Measurements from ENCODE around the gene AP1G1. TPM values are rescaled to one million over a fixed set of nuclear protein-coding genes. Genes with fewer than 3 reads are reported as not detected.

The AP1G1 gene
- total RNA-seq, 4 donors from 2014 or later: 77.1 to 153 (median 86.3) TPM

- H3K9me3 ChIP-seq: no peaks in the 10 kb centered on the region
- H3K27me3 ChIP-seq: no peaks in the 10 kb centered on the region
- 81% methylated on average over 5 of the region's 5 CpGs for WGBS
- TF ChIP-seq POLR2AphosphoS5 (IDR thresholded peaks at IDR 0.05): no peak
- TF ChIP-seq POLR2A (IDR thresholded peaks at IDR 0.05): no peak
- TF ChIP-seq CTCF (IDR thresholded peaks at IDR 0.05): no peak
- TF ChIP-seq EP300 (IDR thresholded peaks at IDR 0.05): no peak
- DNase-seq (ENCODE audit: low spot score in 2 of 2): no peak
- no peaks in the 10 kb centered on the region for H3K4me1 ChIP-seq
- H3K4me3 ChIP-seq: no peak overlapping the region
- H3K27ac ChIP-seq: no peak overlapping the region
- H3K36me3 ChIP-seq: peaks cover 27% of the 10 kb centered on the region
These were observed 29.9 kb downstream of the AP1G1 start for GRCh38 chr16:71778780-71779179.

GRCh38 chr16:71777329-71777728 lies 31.3 kb downstream of the AP1G1 start:
- Histone ChIP-seq H3K9me3 (no peaks in the 10 kb centered on the region), H3K27ac (no peak overlapping the region), H3K36me3 (peaks cover 37% of the 10 kb centered on the region), H3K27me3 (no peaks in the 10 kb centered on the region), H3K4me3 (no peak overlapping the region), H3K4me1 (no peaks in the 10 kb centered on the region)
- 97% methylated on average over 10 of the region's 10 CpGs for WGBS
- no peak for DNase-seq (ENCODE audit: low spot score in 2 of 2)
- TF ChIP-seq POLR2AphosphoS5 (IDR thresholded peaks at IDR 0.05) (no peak), POLR2A (IDR thresholded peaks at IDR 0.05) (no peak), EP300 (IDR thresholded peaks at IDR 0.05) (no peak), CTCF (IDR thresholded peaks at IDR 0.05) (no peak)

GRCh38 chr16:71775949-71776348 lies 32.7 kb downstream of the AP1G1 start:
- no peak overlapping the region for H3K27ac ChIP-seq
- no peaks in the 10 kb centered on the region for H3K4me1 ChIP-seq
- no peaks in the 10 kb centered on the region for H3K9me3 ChIP-seq
- H3K27me3 ChIP-seq: no peaks in the 10 kb centered on the region
- H3K36me3 ChIP-seq: peaks cover 43% of the 10 kb centered on the region
- no peak for TF ChIP-seq POLR2AphosphoS5 (IDR thresholded peaks at IDR 0.05)
- TF ChIP-seq POLR2A (IDR thresholded peaks at IDR 0.05): no peak
- TF ChIP-seq CTCF (IDR thresholded peaks at IDR 0.05): no peak
- TF ChIP-seq EP300 (IDR thresholded peaks at IDR 0.05): no peak
- WGBS: 89% methylated on average over 4 of the region's 4 CpGs
- no peak for DNase-seq (ENCODE audit: low spot score in 2 of 2)
- H3K4me3 ChIP-seq: no peak overlapping the region

GRCh38 chr16:71771571-71771970 lies 37.1 kb downstream of the AP1G1 start:
- Histone ChIP-seq H3K27me3 (no peaks in the 10 kb centered on the region), H3K9me3 (no peaks in the 10 kb centered on the region), H3K27ac (no peak overlapping the region), H3K36me3 (peaks cover 56% of the 10 kb centered on the region), H3K4me3 (no peak overlapping the region), H3K4me1 (no peaks in the 10 kb centered on the region)
- TF ChIP-seq POLR2A (IDR thresholded peaks at IDR 0.05) (no peak), POLR2AphosphoS5 (IDR thresholded peaks at IDR 0.05) (no peak), CTCF (IDR thresholded peaks at IDR 0.05) (no peak), EP300 (IDR thresholded peaks at IDR 0.05) (no peak)
- DNase-seq (ENCODE audit: low spot score in 2 of 2): no peak

GRCh38 chr16:71769222-71769621 lies 39.4 kb downstream of the AP1G1 start:
- TF ChIP-seq POLR2AphosphoS5 (IDR thresholded peaks at IDR 0.05) (no peak), EP300 (IDR thresholded peaks at IDR 0.05) (no peak), POLR2A (IDR thresholded peaks at IDR 0.05) (no peak), CTCF (IDR thresholded peaks at IDR 0.05) (no peak)
- DNase-seq (ENCODE audit: low spot score in 2 of 2): no peak
- Histone ChIP-seq H3K4me1 (no peaks in the 10 kb centered on the region), H3K27ac (no peak overlapping the region), H3K9me3 (no peaks in the 10 kb centered on the region), H3K27me3 (no peaks in the 10 kb centered on the region), H3K4me3 (no peak overlapping the region), H3K36me3 (peaks cover 58% of the 10 kb centered on the region)
- WGBS: 100% methylated on average over 1 of the region's 1 CpG

Measured in suprapubic skin (tissue), 4 donors.